ENCODE data around the gene BANF1. TPM values are rescaled to one million over a fixed set of nuclear protein-coding genes. Genes with fewer than 3 reads are reported as not detected.

Gene BANF1
- total RNA-seq, 2 donors from 2014 or later = 44.4 to 62.3 TPM

DNA sequence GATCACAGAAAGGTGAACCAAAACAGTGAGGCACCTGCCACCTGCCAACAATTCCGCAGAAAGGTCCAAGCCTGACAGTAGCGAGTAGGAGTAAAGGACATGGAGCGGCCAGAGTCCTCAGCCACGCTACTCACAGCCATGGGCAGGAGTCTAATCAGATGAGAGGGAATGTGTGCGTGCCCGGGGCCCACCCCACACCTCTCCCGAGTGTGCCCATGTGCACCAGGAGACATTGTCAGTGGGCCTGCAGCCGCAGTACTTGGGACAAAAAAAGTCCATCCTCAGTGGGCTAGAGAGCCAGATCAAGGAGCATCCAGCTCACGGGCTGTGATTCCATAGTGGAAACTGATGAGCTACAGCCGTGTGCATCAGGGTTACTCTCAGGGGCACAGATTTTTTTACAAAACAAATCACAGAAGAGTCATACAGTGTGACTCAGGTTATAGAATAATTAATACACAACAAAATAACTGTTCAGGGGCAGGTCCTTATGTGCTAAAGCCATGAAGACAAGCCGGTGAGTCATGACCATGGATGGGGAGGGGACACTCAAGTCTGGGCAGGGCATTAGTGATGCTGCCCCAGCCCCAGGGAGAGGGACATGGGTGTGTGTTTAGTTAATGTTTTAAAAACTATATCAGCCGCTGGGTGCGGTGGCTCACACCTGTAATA is 28.7 kb upstream of the BANF1 start:
- DNase-seq (no peak), ATAC-seq (no peak)
- TF ChIP-seq, protein P1, sequence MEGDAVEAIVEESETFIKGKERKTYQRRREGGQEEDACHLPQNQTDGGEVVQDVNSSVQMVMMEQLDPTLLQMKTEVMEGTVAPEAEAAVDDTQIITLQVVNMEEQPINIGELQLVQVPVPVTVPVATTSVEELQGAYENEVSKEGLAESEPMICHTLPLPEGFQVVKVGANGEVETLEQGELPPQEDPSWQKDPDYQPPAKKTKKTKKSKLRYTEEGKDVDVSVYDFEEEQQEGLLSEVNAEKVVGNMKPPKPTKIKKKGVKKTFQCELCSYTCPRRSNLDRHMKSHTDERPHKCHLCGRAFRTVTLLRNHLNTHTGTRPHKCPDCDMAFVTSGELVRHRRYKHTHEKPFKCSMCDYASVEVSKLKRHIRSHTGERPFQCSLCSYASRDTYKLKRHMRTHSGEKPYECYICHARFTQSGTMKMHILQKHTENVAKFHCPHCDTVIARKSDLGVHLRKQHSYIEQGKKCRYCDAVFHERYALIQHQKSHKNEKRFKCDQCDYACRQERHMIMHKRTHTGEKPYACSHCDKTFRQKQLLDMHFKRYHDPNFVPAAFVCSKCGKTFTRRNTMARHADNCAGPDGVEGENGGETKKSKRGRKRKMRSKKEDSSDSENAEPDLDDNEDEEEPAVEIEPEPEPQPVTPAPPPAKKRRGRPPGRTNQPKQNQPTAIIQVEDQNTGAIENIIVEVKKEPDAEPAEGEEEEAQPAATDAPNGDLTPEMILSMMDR (IDR thresholded peaks at IDR 0.05) = no peak
- TF ChIP-seq POLR2A (IDR thresholded peaks at IDR 0.05) = no peak
- Histone ChIP-seq H3K27me3 (no peaks in the 10 kb centered on the region), H3K27ac (no peak overlapping the region), H3K4me3 (no peak overlapping the region), H3K4me1 (no peaks in the 10 kb centered on the region), H3K9me3 (no peaks in the 10 kb centered on the region), H3K36me3 (replicated peaks in 1 of 2; ENCODE audit: insufficient read depth in 1 of 2, low read depth in 2 of 2) (peaks cover 5 to 20% of the 10 kb centered on the region in 2 donors)
- 95 to 98% methylated on average over 13 of the region's 13 CpGs for WGBS, 2 donors
- intact Hi-C loops (cut with DNase I) = no loop called here

DNA sequence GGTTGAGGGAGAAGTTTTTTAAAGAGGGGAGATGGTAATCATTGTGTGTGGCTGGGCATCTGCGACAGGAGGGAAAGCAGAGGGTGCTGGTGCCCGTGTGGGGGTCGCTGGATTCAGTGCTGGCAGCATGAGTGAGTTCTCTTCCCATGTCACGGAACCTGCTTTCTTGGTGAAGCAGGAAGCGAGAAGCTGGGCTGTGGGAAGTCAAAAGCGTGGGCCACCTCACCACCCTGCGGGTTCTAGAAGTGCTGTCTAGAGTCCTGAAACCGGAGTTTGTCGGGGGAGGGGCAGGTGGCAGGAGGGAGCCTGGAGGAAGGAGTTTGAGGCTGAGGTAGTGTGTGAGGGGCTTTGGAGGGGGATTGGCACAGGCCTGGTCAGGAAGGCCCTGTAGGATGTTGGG is 26.5 kb upstream of the BANF1 start:
- WGBS, 2 donors = 94% methylated on average over 9 of the region's 9 CpGs
- H3K36me3 ChIP-seq (replicated peaks in 1 of 2; ENCODE audit: insufficient read depth in 1 of 2, low read depth in 2 of 2) = peaks cover 5 to 12% of the 10 kb centered on the region in 2 donors
- no peak for ATAC-seq

DNA sequence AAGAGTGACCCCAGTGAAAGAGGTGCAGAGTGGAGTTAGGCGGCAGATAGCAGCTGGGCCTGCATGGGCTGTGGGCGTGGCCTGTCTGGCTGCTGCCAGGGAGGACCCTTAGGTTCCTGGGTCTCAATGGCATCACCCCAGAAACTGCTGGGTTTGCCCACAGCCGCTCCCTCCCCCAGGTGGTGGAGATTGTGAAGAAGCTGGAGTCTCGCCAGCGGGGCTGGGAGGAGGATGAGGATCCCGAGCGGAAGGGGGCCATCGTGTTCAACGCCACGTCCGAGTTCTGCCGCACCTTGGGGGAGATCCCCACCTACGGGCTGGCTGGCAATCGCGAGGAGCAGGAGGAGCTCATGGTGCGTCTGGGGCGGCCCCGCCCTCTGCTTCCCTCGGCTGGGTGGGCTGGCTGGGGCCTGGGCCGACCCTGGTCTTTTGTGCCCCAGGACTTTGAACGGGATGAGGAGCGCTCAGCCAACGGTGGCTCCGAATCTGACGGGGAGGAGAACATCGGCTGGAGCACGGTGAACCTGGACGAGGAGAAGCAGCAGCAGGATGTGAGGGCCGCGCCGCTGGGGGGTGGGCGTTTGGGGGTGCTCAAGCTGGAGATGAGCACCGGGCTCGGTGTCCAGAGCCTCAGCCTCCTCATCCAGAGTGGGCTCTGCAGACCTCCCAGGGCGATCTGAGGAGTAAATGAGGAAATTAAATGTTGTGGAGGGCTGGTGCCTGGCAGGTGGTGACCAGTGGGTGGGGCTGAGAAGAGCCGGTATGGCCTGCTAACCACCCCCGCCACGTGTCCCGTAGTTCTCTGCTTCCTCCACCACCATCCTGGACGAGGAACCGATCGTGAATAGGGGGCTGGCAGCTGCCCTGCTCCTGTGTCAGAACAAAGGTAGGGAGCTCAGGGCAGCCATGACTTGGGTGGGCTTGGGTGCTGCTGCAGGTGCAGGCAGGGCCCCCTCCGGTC is 25.8 kb upstream of the BANF1 start:
- ATAC-seq = no peak

More for the DNA sequence above, 26.5 kb upstream of the BANF1 start:
- Histone ChIP-seq H3K9me3 (no peaks in the 10 kb centered on the region), H3K27me3 (no peaks in the 10 kb centered on the region), H3K27ac (no peak overlapping the region), H3K4me1 (no peaks in the 10 kb centered on the region), H3K4me3 (no peak overlapping the region)
- no peak for DNase-seq
- intact Hi-C loops (cut with DNase I) = no loop called here
- TF ChIP-seq POLR2A (IDR thresholded peaks at IDR 0.05) = no peak
- TF ChIP-seq, protein P1 (IDR thresholded peaks at IDR 0.05) = no peak

DNA sequence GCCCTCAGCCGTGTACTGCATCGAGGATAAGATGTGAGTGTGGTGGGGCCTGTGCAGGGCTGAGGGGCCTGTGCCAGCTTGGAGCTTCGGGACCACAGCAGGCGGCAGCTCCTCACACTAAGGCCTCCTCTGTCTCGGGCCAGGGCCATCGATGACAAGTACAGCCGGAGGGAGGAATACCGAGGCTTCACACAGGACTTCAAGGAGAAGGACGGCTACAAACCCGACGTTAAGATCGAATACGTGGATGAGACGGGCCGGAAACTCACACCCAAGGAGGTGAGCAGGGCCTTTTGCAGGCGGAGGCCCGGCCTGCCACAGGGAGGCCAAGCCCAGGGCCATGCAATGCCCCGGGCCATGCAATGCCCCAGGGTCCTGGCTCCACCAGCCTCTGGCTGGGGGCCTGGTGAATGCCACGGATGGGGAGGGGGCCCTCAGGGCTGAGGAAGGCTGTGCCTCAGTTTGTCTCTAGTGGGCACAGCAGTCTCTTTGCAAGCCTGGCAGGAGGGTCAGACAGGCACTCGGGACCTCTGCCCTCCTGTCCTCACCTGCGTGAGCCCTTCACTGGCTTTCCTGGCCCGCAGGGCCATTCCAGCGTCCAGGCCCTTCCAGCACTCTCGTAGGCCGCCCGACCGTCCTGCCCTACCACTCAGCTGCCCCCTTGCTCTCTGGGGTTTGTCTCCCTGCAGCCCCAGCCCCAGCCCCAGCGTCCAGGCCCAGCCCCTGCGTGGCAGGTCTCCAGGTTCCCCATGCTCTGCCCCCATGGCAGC is 24.5 kb upstream of the BANF1 start:
- intact Hi-C loops (cut with DNase I) = no loop called here
- H3K9me3 ChIP-seq = no peaks in the 10 kb centered on the region
- no peak overlapping the region for H3K4me3 ChIP-seq
- DNase-seq (no peak), ATAC-seq (no peak)
- TF ChIP-seq POLR2A (IDR thresholded peaks at IDR 0.05) = no peak
- TF ChIP-seq, protein P1 (IDR thresholded peaks at IDR 0.05) = no peak
- H3K36me3 ChIP-seq (replicated peaks in 1 of 2; ENCODE audit: insufficient read depth in 1 of 2, low read depth in 2 of 2) = peaks cover 5 to 12% of the 10 kb centered on the region in 2 donors
- no peaks in the 10 kb centered on the region for H3K27me3 ChIP-seq
- 91 to 95% methylated on average over 23 to 26 of the region's 29 CpGs for WGBS, 2 donors
- H3K27ac ChIP-seq = no peak overlapping the region
- no peaks in the 10 kb centered on the region for H3K4me1 ChIP-seq

More for the DNA sequence above, 25.8 kb upstream of the BANF1 start:
- no peaks in the 10 kb centered on the region for H3K9me3 ChIP-seq
- H3K4me3 ChIP-seq = no peak overlapping the region
- intact Hi-C loops (cut with DNase I) = no loop called here
- peaks cover 5 to 12% of the 10 kb centered on the region in 2 donors for H3K36me3 ChIP-seq (replicated peaks in 1 of 2; ENCODE audit: insufficient read depth in 1 of 2, low read depth in 2 of 2)
- no peaks in the 10 kb centered on the region for H3K27me3 ChIP-seq
- no peaks in the 10 kb centered on the region for H3K4me1 ChIP-seq
- WGBS, 2 donors = 87 to 88% methylated on average over 35 to 40 of the region's 43 CpGs
- no peak overlapping the region for H3K27ac ChIP-seq
- no peak for TF ChIP-seq POLR2A (IDR thresholded peaks at IDR 0.05)
- TF ChIP-seq, protein P1 (IDR thresholded peaks at IDR 0.05) = no peak
- DNase-seq = no peak

All from body of pancreas (tissue), 4 donors.